Fibroblast of gingiva (primary cell): ENCODE measurements around the gene CST3.
"Not testable (repeated sequence)": the region's sequence is repeated elsewhere in the genome, so short reads cannot be mapped to it uniquely, and the experiment has no call there.

ENCODE experiments used
- DNase-seq: peaks from one replicate; pipeline ENCODE4 v3.0.0-alpha.2; 2011; ENCODE audit warnings: low read depth

CST3 gene

DNA sequence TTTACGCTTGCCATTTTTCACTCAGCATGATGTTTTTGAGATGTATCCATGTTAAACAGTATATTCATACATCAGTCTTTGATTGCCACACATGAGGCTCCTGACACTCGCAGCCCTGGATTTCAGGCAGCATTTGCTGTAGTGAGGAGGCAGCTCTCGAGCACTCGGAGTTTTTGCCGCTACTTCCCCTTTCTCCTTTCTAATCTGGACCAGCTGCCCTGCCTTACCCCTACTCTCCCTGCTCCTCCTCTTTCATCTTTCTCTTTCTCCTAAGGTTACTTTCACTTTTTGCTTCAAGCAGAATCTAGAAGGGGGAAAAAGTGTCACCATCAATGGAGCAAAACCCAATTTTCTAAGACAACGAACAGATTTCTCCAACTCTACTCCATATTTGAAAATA is 5.9 kb upstream of the CST3 start:
- no peak for DNase-seq

DNA sequence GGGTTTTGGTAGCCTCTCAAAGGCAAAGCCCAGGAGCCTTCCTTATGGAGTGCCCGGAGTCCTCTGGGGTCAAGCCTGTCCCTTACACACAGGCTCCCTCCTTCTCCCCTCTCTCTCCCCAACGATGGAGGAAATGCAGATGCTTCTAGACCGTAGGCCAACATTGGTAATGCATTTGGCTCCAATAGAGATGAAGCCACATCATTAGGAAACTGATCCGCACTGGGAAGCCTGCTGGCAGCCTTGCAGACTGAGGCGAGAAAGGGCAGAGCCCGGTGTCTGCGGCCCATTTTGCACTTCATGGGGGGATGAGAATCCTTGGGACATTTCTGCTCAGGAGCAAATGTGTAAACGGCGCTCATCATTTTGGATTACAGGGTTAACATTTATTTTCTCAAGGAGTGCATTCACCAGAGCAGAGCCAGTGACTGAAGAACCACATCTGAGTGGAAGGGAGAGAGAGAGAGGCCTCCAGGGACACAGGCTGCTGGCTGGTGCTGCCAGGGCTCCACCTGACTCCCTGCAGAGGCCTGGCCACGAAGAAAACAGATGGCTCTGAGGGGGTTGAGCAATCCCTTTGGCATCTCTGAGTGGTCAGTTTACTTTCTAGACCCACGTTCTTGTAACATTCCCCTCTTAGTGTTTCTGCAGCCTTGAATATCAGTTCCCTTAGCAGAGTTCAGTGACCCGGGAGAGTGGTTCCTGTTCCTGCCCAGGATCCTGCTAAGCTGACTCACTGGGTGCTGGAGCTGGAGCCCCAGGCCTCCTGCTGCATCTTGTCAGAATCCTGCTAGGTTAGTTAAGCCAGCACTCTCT is 4.4 kb upstream of the CST3 start:
- DNase-seq = peak; percentile 95

DNA sequence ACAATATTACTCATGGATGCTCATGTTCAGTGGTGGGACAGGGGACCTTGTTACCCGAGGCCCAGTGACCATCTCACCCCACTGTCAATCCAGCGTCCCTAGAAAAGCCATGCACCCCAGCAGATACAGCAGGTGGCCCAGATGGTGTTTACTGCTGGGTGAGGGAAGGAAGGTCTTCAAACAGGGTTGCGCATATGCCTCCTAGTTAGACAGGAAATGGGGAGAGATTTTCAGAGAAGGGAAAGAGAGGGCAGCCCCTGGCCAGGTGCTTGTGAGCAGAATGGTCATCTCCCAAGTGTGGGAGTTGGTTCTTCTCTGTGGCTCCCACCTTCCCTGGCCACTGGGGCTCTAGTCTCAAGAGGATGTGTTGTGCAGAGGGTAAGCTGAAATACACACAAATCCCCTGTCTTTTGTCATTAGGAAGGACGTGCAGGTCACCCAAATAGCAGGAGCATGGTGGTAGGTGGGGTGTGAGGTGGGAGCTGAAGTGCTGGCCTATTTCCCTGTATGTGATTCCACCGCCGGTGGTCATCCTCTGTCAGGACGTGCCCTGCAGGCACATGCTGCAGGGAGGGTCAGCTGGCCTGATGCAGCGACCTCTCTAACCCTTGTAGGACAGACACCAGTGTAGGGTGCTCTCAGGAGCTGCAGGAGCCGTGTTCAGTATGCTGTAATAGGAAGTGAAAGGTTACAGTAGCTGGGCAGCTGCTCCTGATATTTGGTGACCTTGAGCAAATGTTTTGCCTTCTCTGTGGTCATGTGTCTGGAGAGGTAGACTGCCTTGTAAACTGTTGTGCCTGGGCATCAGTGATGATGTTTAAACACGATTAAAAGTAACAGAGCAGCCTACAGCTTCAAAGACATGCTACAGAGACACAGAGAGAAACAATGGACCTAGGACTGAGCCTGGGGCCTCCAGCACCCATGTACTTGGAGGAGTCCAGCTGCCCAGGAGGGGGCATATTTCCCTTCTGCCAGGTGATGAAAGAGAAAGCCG is 3.2 kb upstream of the CST3 start:
- DNase-seq = no peak

DNA sequence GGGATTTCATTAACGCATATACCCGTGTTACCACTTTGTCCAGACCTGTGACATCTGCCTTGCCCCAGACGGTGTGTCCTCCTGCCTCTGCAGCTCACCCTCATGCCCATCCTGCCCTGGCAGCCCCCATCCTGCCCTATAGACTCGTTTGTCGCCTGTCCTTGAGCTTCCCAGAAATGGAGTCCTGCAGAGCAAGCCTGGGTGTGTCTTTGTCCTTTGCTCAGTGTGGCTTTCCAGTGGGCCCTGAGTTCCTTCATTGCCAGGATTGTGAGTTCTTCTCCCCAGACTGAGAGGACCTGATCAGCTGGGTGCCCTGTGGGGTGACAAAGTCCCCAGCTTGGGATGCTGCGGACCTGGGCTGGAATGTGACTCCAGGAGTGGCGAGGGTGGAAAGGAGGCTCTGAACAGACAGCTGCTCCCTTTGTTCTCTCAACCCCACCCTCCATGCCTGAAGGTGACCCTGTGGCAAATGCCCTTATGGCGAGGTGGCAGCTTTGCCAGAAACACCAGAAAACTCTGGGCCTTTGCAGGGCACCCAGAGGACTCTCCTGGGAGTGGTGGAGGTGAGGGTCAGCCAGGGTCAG is 2.4 kb upstream of the CST3 start:
- no peak for DNase-seq

DNA sequence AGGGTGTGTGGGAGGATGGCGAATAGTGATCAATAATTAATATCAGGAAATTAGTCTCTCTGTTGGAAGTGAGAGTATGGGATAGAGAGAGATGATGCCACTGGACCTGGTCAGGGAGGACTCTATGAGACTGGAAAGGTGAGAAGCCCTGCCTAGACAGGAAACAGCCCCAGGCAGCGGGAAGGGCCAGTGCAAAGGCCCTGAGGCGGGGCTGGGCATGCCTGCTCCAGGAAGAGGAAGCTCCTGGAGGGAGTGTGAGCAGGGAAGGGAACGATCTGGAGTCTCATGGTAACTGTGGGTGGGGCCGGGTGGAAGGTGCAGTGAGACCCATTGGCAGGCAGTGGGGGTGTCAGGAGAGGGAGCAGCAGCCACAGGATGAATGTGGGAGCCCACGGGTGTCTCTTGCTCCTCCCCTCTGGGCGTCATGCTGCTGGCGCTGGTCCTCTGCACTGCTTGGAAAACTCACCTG is 1.8 kb upstream of the CST3 start:
- no peak for DNase-seq

DNA sequence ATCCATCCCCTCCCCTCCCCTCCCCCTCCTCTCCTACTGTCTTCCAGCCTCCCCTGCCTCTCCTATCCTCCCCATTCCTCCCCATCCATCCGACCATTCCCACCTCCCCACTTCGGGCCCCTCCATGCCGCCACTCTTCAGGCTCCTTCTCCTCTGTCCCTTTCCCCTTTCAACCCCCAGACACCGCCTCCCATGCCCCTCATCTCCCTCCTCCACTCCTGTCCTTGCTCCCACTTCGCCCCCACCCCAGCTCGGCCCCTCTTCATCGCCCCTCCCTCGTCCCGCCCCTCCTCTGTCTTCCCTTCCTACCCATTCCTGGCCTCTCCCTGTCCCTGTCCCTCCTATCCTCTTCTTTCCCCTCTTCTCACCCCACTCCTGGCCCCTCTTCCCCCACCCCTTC is 554 bp upstream of the CST3 start:
- no peak for DNase-seq

DNA sequence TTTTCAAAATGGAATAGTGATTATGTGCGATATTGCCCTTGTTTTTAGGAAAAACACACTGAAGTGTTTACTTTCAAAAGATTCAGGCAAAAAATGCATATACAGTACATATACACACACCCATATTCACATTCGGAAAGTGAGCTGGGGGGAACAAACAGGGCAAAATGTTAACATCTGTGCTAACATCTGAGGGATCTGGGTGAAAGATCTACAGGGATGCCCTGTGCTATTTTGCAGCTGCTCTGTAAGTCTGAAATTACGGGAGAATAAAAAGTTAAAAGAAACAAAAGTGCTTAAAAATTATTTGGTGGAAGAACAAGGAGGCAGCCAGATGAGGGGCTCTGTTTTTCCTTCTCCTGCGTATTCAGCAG is 860 bp downstream of the CST3 start:
- no peak for DNase-seq

DNA sequence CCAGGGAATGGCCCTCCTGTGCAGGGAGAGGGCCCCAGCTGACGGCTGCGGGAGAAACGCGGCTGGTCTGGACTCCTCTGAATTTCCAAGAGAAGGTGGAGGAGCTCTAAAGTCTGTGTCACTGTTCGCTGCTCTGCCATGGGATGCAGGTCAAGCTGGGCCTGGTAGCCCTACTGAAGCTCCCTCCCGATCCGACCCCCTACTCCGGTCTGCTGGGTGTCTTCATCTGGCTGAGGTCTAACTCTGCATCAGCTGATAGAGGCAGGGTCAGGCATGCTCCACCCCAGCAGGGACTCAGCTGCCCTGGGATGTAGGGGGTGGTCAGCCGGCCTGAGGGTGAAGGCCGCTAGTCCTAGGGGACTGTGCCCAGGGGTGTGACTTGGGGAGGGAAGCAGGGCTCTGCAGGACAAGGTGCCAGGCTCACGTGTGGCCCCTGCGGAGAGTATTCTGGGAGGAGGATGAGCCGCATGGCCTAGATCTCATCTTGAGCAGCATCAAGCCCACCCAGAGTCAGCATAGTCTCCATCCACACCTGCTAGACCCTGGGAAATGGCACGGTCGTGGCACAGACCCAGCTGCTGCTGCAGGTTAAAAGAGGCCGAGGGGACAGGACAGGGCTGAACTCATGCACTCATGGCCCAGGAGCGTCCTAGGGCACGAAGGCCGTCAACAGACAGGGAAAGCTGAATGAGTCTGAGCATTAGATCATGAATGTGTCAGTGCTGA is 1.4 kb downstream of the CST3 start:
- DNase-seq = no peak

DNA sequence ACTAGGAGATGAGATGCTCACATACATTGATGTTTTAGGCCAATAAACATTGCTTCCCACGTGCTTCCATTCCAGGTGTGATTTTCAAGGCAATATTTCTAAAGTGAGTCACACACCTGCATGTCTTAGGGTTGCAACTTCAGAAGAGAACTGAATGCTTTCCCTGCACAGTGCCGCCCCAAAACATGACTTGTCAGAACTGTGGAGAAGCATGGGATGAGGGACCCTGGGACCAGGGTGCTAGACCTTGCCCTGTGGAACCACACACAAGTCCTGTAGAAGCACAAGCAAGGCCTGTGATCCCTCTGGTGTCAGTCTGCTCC is 2.0 kb downstream of the CST3 start:
- not testable (repeated sequence) for DNase-seq

DNA sequence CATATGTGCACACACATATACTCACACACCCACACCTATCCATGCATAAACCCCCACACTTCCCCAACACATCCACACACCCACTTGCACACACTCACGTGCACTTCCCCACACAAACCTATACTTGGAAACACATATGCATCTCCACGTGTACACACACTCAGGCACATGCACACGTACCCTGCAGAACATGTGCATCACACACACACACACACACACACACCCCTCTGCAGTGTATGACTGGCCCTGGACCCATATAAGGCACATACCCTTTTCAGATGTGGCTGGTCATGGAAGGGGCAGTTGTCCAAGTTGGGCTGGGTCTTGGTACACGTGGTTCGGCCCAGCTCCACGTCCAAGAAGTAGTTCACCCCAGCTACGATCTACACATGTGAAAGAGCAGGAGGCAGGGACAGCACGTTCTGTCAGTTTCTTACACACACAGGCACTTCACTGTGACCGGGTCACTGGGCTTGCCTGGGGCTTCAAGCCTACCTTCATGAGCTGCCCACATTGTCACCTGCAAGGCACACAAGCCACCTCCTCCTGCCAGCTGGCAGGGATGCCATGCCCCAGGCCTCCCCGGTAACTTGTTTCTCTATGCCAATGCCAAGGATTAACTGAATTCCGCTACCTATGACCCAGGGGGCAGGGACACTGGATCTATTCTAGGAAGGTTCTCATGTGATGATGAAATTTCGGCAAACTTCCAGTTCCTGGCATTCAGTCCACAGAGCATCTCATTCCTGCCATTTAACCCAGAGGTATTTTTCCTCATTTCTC is 2.6 kb downstream of the CST3 start:
- DNase-seq = peak; percentile 55

DNA sequence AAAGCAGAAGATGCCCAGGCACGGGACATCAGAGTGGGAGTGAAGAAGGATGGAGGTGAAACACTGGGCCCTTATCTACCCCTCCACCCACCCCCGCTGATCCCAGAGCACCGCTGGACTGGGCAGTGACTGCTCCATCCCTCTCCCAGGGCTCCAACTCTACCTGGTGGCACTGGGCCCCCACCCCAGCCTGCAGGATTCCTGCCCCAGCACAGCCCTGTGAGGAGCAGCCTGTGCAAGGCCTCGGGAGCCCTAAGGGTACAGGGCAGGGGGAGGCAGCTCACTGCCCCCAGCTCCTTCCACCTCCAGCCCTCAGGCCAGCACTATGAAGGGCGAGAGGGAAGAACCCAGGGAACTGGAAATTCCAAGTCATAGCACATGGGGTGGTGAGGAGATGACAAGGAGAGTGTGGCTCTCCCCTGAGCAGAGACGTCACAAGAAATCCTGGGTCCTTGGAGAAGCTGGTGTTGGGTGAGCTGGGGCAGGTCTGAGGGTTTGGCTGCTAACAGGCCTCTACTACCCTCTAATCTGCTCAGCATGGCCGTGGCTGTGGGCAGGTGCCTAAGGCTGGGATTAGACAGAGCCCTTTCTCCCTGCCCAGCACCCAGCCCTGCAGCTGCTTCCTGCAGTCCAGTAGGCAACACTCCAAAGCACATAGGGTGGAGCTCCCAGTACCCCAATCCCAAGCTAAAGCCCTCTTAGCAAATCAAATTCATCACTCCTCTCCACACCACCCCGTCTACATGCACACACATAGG is 3.5 kb downstream of the CST3 start:
- DNase-seq = no peak

DNA sequence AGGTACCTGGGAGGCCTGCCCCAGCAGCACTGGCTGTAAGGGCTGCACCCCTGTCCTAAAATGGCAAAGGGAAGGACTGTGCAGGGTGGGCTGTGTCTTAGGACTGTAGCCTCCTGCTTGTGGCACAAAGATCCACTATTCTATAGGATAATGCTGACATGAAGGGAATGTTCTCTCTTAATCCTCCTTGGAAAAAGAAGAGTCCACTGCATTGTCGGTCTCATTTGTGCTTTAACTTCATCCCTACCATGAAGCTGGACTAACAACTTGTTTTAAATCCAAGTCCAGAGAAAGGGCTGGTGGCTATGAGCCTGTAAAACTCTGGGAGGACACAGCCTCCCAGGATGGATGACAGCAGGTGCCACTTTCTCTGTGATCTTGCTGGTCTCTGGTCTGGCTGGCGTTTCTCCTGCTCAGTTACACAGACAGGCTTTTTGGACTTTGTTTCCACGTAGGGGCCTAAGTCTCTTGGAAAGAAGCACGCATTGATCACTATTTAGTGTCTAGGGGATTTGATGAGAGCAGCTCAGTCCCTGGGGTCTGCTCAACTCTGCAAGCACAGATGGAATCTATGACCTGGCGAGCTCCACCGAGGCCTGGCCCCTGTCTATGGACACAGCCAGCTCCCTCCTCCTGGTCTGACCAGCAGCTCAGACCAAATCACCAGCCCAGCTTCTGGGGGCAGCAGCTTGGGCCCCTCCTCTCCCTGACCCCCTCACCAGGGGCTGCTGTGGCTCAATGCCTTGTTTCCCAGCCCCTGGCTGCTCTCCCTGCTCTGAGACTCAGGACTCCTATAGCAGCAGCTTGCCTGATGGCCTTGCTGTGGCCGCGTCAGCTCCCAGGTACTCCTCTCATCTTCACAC is 4.8 kb downstream of the CST3 start:
- no peak for DNase-seq

DNA sequence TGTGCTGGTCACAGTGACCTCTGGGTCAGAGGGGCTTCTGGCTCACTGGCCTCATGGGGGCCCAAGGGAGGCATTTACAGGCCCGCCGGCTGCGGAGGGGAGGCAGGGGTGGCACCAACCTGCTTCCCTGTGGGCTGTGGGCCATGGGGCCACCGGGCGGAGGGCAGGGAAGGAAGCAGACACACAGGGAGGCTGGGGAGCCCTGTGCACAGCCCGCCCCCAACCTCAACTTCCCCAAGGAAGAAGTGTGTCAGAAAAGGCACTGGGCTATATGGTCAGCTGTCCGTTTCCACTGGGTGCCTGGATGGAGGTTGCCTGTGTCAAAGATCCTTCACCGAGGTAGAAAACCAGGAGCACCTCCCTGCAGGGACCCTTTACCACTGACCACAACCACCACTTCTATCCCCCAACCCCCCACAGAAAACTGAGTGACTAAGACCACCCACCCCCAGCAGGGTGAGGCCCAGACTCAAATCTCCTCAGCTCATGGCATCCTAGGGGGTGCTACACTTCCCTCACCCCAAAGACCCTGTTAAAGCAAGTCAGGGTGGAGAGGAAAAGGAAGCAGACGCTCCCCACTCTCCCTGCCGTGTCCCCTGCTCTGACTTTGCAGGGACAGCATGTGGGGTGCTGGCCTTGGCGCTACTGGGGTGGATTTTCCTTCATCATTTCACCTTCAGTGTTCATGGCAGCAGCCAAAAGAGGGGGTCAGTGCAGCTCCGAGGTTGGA is 5.6 kb downstream of the CST3 start:
- no peak for DNase-seq

DNA sequence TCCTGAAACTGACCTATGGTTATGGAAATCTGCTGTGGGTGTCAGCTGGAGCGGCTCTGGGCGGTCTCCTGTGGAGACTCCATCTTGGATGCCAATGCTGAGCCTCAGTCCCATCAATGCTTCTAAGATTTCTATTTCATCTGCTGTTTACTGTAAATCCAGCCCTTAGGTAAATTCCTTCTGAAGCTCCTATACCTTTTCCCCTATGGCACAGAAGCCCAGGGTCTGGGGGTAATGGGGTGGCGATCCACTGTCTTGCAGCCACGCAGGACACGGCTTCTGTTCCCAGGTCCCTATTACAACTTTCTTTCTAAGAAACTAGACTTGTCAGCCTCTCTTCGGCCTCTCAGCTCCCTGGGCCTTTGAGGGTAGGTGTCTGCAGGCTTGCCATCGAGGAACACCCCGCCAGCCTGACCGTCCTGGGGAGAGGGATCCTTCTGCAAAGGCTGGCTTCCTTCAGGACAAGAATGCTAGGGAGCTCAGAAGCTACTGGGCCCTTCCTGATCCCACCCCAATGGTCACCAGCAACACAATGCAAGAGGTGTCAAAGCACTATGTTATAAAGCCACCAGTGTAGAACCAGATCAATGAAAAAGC is 6.4 kb downstream of the CST3 start:
- no peak for DNase-seq

DNA sequence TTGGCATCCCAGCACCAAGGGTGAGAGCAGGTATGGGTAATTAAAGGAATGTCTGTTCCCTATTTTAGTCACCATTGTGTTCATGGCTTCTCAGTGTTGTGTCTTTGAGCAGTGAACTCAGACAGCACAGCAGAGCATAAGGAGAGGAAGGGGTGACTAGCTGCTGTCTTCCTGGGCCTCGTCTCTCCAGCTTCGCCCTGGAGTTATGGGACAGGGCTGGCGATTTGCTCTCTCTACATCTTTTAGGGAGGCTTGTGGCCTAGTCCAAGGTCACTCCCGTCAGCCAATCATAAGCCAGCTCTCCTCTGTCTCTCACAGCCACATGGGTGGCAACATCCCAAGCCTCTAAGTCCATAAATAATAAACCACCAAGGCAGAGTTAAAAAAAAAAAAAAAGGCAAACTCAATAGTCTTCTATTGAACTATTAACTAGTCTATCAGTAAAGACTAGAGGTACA is 7.3 kb downstream of the CST3 start:
- no peak for DNase-seq

DNA sequence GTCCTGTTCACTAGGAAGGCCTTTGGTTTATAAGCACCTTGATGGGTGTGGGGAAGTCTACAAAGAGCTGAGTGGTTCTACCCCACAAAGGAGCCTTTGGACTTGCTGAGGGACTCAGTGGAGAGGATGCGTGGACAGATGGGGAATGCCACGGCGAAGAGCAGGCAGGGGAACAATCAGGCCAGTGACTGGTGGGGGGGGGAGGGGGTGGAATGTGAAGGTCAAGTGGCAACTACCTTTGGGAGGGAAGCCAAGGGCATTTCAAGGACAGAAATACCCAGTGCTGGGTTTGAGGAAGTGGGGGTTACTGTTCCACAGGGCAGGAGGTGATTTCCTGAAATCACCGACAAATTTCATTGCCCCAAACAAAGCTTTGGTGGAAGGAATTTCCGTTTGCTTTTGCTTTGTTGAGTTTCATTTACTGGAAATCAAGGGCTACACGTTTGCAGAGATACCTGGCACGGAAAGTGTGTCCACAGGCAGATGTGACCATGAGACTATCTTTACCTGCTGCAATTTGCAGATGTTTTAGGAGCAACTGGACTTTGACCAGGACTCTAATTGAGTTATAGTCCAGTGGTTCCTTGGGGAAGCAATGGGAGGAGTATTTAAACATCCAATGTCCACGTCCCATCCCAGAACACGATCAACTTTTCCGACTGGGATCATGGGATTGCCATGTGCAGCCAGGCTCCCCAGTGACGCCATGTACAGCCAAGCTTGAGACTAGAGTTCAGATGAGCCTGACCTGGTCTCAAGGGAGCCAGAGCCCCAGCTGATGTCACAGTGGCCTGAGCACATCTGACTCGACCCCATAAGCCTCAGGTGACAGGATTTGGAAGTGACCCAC is 8.0 kb downstream of the CST3 start:
- DNase-seq = no peak

DNA sequence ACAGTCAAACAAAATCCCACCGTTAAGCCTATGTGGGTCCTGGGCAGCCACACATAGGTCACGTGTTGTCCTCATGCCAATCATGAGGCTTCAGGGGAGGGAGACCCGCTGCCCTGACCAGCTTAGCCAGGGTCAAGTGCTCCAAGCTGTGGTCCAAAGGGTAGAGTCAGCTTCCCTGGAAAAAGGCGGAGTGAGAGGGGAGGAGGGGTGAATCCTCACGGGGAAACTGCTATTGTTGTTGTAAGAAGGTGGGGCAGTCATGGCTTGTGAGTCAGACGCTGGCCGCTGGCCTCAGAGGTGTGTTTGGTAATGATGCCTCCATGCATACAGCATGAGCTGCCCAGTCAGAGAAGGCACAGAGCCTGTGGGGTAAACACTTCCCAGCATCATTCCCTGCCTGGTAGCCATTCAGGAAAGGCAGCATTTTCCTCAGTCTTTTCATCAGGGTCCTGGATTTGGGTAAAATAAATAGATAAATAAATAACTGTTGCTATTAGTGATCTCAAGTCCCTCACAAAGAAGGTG is 8.7 kb downstream of the CST3 start:
- peak; percentile 54 for DNase-seq
